HG02588 (cell line): Measurements from ENCODE around the gene PRIM1.
"Not testable (repeated sequence)": the region's sequence is repeated elsewhere in the genome, so short reads cannot be mapped to it uniquely, and the experiment has no call there.

Experiments
- ATAC-seq: cut with Tn5 transposase; IDR thresholded peaks from one replicate; pipeline ENCODE4 v1.9.1; 2021; ENCODE audit warnings: mild to moderate bottlenecking, moderate library complexity; ENCODE audit not compliant: unreplicated experiment

Gene PRIM1

DNA sequence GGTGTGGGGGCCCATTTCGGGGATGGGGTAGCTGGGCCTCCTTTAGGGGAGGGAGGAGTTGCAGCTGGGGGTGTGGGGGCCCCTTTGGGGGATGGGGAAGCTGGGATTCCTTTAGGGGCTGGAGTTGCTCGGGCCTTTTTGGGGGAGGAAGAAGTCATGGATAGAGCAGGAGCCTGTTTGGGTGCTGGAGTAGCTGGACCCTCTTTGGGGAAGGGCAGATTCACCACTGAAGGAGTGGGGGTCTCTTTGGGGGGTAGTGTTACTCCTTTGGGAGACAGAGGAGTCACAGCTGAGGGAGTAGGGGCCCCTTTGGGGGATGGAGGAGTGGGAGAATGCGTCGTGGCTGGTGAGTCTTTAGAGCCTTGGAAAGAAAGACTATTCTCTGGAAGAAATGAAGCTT is 33.5 kb downstream of the PRIM1 start:
- ATAC-seq = no peak

DNA sequence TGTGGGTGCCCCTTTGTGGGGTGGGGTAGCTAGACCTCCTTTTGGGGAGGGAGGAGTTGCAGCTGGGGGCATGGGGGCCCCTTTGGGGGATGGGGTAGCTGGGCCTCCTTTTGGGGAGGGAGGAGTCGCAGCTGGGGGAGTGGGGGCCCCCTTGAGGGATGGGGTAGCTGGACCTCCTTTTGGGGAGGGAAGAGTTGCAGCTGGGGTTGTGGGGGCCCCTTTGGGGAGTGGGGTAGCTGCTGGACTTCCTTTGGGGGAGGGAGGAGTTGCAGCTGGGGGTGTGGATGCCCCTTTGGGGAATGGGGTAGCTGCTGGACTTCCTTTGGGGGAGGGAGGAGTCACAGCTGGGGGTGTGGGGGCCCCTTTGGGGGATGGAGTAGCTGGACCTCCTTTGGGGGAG is 34.0 kb downstream of the PRIM1 start:
- ATAC-seq = no peak

GRCh38 chr12:56716933-56717880 is 34.9 kb downstream of the PRIM1 start:
- ATAC-seq = no peak

GRCh38 chr12:56716458-56716857 is 35.7 kb downstream of the PRIM1 start:
- no peak for ATAC-seq

DNA sequence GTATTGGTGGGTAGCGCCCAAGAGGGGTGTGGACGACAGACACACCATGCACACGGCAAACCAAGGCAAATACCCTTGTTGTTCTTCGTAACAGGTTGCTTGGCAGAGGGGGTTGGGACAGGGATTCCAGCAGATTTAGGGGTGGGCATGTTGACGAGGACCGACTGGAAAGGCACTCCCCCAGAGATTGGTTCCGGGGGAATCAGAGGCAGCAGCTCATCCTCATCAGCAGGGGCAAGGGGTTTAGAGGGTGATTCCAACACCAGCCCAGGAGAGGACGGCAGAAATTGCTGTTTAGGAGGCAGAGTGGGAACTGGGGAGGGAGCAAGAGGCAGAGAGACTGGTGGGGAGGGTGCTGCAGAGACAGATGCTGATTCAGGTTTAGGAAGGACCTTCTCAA is 36.3 kb downstream of the PRIM1 start:
- ATAC-seq = no peak

- no peak for ATAC-seq
Observed at GRCh38 chr12:56714431-56714929, 37.6 kb downstream of the PRIM1 start.

DNA sequence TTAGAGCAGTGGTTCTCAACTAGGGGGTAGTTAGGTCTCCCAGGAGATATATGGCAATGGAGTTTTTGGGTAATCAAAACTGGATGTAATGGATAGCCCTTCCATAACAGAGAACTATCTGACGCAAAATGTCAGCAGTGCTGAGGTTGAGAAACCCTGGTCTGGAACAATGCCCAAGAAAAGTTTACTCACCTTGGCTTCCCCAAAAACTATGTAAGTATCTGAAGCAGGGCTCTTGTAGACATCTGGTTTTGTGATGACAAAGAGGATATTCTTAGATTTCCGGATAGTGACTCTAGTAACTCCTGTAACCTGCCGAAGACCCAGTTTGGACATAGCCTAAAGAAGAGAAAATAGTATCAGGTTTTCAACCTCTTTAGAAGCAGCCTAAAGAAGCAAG is 38.8 kb downstream of the PRIM1 start:
- ATAC-seq = no peak

DNA sequence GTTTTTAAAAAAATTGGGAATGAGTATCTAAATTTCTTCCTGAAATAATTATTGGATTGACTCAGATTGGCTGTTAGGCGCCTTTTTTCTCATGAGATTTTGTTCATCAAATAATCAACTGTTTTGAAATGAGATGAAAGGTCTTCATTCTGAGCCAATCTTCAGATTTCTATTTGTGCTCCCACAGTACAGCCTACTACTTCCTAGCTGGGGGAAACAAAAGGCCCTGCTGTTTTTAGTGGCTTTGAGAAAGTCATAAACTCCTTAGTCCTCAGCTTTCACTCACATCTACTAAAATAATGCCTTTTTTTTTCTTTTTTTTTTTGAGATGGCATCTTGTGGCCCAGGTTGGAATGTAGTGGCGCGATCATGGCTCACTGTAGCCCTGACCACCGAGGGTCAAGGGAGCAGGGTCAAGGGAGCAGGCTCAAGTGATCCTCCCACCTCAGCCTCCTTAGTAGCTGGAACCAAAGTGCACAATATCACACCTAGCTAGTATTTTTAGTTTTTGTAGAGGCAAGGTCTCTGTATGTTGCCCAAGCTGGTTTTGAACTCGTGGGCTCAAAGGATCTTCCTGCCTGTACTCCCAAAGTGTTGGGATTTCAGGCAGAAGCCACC is 42.3 kb downstream of the PRIM1 start:
- no peak for ATAC-seq

DNA sequence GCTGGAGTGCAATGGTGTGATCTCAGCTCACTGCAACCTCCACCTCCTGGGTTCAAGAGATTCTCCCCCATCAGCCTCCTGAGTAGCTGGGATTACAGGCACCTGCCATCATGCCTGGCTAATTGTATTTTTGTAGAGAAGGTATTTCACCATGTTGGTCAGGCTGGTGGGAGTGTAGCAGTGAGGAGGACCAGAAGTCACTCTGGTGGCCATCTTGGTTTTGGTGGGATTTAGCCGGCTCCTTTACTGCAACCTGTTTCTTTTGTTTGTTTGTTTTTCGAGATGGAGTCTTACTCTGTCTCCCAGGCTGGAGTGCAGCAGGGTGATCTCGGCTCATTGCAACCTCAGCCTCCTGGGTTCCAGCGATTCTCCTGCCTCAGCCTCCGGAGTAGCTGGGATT is 47.6 kb downstream of the PRIM1 start:
- not testable (repeated sequence) for ATAC-seq

DNA sequence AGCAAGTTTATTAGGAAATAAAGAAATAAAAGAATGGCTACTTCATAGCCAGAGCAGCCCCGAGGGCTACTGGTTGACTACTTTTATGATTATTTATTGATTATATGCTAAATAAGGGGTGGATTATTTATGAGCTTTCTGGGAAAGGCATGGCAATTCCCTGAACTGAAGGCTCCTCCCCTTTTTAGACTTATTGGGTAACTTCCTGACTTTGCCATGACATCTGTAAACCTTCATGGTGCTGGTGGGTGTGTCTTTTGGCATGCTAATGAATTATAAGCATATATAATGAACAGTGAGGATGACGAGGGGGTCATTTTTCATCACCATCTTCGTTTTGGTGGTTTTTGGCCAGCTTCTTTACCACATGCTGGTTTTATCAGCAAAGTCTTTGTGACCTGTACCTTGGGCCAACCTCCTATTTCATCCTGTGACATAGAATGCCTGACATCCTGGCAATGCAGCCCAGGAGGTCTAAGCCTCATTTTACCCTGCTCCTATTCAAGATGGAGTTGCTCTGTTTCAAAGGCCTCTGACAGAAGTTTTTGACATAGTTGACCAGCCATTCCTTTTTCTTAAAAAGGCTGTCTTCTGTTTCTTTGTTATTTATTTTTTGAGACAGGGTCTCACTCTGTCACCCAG is 53.0 kb downstream of the PRIM1 start:
- ATAC-seq = no peak

DNA sequence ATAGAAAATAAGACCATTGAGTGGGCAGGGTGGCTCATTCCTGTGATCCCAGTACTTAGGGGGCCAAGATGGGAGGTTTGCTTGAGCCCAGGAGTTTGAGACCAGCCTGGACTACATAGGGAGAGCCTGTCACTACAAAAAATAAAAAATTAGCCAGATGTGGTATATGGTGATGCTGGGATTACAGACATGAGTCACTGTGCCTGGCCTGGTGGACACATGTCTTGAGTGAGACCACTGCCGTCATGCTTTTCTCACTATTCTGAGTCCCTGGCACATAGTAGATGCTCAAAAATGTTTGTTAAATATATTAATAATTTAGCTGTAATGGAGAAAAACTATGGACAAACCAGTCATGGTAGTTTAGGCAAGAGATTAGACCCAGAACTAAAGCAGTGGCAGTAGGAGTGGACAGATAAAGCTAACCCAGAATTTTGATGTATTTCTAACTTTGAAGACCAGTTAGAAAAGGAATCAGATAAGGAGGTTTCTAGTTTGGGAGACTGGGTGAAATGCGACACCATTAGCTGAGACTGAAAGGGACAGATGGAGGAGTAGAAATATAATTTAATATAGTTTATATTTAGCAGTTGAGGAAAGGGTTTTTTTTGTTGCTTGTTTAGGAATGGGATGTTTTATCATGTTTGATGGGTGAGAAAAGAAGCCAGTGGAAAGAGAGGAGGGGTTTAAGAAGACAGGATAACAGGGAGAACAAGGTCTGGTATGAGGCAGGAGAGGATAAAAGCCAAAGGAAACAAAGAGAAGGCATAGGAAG is 56.6 kb downstream of the PRIM1 start:
- no peak for ATAC-seq

GRCh38 chr12:56694161-56694560 is 58.0 kb downstream of the PRIM1 start:
- no peak for ATAC-seq

GRCh38 chr12:56688846-56689109 is 63.3 kb downstream of the PRIM1 start:
- ATAC-seq = no peak

DNA sequence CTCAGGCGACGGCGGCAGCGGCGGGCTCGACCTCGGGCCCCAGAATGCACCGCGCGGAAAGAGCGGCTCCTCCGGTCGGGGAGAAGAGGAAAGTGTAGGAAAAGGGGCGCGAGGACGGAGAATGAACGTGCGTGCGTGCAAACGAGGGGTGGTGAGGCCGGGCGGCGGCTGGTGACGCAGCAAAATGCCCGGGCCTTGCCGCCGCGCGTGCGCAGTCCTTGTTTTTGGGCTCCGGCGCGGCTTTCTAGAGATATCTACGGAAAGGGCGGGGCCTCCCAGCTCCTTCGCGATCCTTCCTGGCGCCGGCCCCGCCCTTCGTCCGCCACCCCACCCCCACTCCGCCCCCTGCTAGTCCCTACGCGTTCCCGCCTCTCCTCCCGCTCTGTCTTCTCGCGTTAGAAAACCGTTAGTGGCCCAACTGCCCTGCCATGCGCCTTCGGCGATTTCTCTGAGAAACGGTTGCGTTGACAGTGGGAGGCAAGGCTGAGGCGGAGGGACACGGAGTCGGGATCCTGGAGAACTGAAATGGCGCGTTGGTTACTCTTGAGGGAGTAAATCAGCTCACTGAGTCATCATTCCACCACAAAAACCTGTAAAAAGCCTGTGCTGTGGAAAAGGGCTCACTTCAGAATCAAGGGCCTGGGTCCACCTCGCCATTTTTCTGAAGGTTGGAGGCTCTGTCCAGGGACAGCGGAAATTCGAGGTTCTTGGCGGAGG is 63.8 kb downstream of the PRIM1 start, which contains the start of gene PTGES3:
TSS of gene PTGES3 (minus strand) at position 156 of the 717 bp plus-strand sequence. CDS start 285 bp downstream, outside the sequence.
- ATAC-seq = peak; percentile 69

GRCh38 chr12:56687223-56688128 is 64.6 kb downstream of the PRIM1 start:
- no peak for ATAC-seq

GRCh38 chr12:56684745-56685359 is 67.3 kb downstream of the PRIM1 start:
- ATAC-seq = no peak

DNA sequence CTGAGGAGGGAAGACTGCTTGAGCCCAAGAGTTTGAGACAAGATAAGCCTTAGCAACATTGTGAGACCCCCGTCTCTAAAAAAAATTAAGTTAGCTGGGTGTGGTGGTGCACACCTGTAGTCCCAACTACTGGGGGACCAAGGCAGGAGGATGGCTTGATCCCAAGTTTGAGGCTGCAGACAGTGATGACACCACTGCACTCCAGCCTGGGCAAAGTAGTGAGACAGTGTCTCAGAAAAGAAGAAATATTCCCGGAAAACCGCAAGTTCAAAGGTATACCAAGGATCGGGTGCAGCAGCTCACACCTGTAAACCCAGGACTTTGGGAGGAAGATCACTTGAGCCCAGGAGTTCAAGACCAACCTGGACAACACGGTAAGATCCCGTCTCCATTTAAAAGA is 69.8 kb downstream of the PRIM1 start:
- ATAC-seq = no peak
